AG08396 (cell line): ENCODE measurements around the gene CPVL.

Experiments
- DNase-seq: peaks from one replicate; pipeline ENCODE4 v3.0.0; 2012; ENCODE audit warnings: low spot score, mixed read lengths

Gene CPVL

DNA sequence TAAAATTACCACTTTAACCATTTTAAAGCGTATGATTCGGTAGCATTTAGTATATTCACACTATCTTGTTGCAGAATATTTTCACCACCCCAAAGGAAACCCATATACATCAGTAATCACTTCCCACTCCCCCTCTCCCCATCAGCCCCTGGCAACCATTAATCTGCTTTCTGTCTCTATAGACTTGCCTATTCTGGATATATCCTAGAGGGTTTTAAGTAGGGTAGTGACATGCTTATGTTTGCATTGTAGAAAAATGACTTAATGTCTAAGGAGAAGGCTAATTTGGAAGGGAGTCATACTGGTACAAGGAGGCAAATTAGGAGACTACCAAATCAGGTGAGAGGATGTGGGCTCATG lies 145.6 kb downstream of the CPVL start:
- DNase-seq: no peak

DNA sequence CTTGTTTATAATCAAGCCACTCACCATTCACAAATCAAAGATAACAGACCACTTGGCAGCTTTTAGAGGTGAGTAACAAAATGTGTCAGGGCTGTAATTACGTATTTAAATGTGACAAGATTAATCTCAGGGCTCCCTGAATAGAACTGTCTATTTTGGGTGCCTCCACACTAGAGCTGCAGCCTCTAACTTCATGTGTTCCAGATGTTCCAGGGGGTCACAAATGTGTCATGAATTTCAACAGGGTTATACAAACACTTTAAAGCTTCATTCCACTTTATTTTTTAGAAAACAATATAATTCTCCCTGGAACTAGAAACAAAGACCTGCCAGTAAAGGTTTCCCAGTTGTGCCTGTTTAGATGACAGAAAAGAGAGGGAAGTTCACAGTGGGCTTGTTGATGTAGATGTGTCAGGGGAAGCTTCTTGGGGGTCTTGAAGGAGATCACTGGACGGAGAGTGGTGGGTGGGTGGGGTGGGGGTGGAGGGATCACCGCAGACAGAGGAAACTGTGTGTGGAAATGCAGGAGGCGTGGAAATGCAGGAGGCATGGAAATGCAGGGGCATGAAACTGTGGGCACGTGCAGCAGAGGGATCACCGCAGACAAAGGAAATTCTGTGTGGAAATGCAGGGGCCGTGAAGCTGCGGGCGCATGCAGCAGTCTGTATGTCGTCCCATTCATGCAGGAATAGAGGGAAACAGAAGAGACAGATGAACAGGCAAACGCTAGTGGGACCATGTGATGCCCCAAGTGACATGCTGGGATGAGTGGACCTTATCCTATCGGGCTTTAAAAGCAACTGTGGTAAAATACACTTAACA lies 146.2 kb downstream of the CPVL start:
- no peak for DNase-seq

DNA sequence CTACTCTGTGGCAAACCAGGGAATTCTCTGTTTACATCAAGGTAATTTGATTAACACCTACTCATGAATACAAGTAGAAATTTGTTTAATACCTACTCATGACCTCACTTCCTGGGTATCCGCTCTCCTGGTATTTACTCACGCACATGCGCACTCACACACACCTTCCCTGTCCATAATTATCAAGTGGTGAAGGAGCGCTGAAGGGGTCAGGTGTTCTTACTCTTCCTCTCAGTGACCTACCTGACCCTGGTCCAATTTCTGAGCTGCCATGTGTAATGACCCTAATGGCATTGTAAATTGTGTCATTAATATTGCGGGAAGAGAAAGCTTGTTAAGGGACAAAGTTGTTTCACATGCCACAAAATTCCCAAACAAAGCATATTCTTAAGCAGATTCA lies 146.9 kb downstream of the CPVL start:
- no peak for DNase-seq

DNA sequence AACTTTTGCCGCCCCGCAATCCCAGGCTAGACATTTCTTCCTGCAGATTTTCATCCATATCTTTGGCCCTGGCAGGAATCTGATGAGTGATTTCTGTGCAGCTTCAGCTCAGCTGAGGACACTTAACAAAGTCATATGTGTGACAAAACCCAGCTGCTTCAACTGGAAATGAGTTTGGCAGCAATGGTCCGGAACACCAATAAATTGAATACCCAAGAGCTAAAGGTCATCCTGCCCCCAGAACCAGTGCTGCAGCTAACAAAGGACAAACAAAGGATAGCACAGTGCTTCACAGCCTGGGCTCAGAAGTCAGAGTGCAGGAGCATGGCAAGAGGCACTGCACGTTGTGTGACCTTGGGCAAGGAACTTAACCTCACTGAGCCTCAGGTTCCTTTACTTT lies 148.2 kb downstream of the CPVL start:
- DNase-seq: no peak

DNA sequence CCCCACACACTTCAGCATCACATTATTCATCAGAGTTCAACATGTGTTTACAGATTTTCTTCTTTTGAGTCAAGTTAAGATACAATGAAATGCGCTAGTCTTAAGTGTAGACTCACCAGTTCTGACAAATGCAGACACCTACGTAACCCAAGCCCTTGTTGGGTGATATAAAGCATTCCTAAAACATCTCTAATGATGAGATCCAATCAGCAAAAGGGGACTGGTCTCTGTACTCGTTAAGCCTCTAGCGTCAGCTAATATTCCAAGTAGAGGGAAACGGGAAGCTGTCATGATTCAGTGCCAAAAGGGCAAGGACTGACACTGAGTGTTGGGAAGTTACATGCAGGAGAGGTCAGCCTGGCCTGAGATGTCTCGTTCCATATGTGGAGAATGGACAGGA lies 149.5 kb downstream of the CPVL start:
- DNase-seq: no peak

DNA sequence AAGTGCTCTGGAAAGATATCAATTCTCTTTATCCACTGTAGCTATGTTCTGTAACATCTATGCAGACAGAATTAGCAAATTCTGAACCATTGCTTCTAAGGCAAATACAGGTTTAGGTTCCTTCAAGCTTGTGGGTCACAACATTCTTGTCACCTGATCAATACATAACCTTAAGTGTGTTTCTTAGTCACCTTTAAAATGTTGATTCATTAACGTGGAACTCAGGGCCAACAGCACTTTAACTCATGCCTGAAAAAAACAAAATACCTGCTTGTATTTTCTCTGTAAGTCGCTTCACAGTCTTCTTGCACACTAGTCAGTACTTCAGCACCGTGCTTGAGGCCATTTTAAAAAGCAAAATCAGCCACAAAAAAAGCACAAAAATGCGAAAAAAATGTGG lies 153.0 kb downstream of the CPVL start:
- no peak for DNase-seq

DNA sequence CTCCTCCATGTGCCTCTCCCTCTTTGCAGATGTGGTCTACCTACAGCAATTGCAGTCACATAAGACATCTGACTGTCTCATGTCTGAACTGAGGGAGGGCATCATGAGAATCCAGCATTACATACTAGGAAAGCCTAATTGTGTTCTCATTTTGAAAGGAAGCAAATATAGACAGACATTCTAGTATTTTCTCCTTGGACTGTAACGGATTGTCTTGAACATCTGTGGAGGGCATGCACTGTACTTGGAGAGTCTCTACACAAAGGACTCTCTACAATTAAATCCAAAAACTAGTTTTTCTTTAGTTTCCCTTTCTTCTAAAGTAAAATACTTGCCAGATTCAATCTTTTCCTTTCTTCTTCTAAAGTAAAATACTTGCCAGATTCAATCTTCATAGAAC lies 153.5 kb downstream of the CPVL start:
- DNase-seq: no peak

DNA sequence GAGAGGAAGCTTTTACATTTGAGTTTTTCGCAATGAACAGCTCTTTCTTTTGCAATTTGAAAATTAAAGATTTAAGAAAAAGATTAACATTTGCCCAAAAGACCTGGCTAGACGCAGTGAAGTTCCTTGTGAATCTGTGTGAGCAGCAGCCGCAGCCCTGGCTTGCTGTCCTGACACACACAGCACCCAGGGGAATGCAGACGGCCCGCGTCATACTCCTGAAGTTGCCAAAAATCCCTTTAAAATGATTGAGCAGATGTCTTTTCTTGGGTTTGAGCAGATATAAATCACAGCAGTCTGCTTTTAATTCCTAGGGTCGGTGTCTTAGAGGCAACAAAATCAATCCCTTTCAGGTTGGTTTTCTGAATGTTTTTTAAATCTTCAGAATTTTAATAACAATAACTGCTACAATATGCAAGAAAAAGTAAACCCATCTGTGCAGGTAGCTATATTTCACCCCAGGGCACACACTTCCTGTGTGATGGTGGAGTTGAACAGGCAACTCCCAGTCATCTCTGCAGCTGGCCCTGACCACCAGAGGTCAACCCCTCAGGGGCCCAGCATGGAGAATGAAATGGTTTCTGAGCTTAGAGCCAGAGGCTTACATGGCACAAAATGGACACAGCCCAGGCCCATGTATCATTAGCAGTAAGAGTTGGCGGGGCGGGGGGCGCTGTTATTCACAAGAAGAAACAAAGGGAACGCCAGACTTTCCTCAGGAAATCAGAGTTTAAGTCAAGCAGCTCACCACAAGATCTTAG lies 156.0 kb downstream of the CPVL start:
- DNase-seq: no peak

DNA sequence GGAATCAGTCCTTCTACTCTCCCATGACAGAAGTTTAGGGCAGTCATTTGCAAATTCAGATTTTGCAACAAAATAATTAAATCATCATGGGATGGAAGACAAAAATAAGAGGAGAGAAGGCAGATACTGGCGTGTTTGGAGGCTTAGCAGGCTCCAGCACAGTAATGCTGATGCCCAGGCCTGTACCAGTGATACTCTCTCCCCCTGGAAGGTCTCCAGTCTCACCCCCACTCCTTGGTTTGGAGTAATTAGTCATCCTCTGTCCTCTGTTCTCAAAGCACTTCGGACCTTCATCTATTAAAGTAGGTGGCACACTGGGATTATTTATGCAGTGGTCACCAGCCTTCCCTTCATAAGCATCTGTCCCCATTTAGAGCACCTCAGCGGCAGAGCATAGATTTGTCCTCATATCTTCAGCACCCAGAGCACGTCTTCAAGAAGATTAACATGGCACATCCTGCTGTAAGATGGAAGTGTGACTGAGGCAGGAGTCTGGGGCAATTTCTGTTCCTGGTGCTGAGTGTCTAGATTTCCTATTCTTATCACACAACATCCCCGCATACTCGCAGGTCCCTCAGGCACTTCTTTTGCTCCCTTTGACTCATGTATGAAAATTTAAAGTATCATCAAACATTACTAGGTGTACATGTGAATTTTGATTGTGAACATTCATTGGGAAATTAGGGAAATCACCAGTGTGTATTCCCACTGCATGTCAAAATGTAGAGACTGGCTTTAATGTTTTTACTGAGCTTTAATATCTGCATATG lies 156.9 kb downstream of the CPVL start:
- DNase-seq: no peak

DNA sequence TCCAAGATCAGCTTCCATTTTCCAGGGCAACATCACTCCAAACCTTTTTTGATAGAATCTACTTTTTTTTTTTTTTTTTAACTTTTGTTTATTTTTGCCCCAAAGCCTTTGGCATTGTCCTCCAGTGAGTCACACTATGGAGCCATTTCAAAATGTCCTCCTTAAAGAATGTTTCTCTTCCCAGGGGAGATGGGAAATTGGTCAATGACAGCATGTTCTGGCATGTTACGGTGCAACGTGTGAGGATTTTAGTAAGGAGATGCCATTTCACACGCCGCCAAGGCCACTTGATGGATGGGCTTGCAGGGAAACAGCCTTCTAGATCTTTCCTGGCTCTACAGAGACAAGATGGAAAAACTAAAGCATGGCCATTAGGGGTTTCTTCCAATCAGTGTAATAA lies 157.5 kb downstream of the CPVL start:
- DNase-seq: peak; percentile 73

DNA sequence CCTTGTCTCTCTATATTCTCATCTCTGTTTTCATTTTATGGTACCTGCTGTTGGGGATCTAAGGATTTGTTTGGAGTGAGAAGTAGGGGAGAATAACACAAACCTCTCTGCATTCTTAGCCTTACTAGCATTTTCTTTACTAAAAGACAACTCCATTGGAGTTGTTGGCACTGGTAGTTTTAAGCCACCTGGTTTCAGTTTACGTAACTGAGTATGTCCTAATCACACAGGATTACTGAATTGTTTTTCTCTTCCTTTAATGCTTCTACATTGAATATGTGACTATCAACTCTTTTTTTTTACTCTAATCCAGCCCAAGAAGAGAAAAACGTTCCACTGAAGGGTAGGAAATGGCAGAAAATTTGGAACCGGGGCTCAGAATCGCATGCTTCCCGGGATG lies 158.2 kb downstream of the CPVL start:
- no peak for DNase-seq

DNA sequence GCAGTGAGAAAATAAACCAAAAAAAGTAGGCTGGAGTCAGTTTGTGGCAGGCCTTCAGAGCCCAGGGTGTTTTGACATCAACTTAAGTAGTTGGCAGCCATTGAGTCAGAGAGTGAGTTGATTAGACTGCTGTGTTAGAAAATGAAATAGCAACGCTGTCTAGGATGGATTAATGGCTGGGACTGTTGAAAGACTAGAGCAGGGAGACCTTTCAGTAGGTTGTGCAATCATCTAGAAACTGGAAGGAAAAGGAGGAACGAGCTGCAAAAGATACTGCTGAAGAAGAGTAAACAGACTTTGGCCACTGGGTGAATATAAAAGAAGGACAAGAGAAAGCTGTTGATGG lies 159.6 kb downstream of the CPVL start:
- peak; percentile 26 for DNase-seq

DNA sequence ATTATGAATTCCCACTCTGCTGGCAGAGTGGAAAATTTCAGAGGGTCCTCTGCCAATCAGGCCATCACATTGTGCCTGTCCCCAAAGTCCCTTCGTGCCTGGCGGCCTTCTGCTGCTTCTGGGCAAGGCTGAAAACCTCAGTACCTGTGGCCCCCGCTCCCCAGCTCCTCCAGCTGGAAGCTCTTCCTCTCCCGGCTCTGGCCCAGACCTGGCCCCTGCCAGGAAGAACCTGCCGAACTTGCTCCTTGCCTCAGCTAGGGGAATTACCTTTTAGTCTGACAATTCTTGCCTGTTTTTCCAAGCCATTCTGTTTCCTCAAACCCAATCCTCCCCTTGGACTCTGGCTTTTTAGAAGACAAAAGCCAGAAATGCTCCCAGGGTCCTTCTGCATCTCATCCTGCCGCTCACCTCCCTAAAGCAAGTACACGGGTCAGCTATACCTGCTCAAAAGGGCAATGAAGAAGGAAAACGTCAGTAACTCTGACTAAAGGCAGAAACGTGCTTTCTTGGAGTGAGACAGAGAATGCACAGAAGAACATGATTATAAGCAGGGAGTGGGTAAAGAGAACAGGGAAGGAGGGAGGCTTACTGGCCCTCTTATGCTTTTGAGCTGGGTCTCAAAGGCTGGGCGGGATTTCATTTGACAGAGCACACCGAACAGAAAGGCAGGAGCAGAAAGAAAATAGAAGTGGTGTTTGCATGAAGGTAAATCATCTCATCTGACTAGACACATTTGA lies 160.1 kb downstream of the CPVL start:
- no peak for DNase-seq

DNA sequence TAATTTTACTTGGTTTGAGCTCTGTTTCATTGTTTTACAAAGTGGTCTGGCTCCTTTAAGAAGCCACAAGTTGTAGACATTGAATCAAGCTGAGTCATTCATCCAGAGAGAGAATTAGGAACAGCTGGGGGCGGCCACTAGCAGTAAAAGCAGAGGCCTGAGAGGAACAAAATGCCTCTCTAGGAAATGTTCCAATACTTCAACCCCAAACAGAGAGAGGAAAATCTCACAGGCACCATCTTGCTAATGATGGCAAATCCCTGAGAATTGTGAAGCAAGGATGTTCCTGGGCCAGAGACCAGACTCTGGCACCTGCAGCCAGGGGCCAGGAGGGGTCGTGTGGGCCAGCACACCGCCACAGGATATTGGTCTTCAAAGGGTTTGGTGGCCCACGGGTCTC lies 161.7 kb downstream of the CPVL start:
- peak; percentile 75 for DNase-seq

DNA sequence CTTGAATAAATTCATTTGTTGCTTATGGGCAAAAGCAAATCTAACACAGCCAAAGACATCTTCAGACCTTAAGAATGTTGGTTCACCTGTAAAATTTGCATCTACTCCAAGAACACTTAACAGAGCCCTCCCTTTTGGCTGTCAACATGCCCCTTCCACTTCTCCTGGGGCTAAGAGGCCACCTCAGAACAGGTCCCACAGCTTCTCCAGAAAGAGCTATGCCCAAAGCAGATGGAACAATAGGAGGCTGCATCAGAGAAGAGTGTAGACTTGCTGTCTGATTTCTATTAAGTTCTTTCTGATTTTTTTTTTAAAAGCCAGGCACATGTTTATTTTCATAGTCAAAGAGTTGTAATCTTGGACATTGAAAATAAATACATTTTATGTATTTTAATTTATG lies 162.1 kb downstream of the CPVL start:
- no peak for DNase-seq

DNA sequence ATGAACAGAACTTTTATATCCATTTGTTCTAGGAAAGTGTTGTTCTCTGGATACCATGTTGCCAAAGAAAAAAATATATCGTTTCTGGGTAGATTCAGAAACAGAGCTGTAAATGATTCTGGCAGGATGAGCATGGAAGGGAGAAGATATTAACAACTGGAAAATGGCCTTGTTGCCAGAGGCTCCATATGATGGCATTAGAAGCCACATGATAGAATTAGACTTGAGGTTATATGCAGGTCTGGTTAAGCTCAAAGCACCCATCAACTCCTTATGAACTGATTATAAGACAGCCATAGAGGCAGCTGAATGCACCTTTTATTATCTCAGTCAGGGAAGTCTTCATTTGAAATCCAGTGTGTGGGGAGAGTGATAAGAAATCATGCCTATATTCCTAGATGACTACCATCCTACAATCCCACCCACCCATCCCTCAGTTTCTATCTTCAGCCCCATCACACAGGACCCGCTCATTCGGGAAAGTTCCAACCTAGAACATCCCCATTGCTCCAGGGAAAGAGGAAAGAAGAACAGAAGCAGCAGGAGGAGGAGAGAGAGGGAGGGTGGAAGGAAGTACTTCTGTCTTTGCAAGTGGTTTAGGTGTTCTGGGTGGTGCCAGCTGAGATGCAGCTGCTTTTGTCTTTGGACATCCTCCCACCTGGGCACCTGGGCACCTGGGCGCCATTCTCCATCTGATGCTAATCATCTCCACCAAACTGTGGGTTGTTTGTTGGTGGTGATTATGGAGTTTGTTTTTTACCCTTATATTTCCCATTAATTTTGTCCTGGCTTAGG lies 162.7 kb downstream of the CPVL start:
- no peak for DNase-seq

DNA sequence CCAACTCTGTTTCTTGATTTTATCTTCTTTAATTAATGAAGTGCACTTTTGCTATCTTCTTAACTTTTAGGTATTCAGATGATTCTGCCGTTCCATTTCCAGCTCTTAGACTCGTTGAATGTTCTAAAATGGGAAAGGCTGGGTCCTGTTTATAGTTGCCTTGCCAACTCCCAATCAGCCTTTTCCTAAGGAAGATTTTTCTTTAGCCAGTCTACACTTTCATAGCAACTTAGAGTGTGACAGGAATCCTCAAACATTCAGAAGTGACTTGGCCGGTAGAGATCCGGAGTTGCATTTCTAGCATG lies 165.2 kb downstream of the CPVL start:
- no peak for DNase-seq

DNA sequence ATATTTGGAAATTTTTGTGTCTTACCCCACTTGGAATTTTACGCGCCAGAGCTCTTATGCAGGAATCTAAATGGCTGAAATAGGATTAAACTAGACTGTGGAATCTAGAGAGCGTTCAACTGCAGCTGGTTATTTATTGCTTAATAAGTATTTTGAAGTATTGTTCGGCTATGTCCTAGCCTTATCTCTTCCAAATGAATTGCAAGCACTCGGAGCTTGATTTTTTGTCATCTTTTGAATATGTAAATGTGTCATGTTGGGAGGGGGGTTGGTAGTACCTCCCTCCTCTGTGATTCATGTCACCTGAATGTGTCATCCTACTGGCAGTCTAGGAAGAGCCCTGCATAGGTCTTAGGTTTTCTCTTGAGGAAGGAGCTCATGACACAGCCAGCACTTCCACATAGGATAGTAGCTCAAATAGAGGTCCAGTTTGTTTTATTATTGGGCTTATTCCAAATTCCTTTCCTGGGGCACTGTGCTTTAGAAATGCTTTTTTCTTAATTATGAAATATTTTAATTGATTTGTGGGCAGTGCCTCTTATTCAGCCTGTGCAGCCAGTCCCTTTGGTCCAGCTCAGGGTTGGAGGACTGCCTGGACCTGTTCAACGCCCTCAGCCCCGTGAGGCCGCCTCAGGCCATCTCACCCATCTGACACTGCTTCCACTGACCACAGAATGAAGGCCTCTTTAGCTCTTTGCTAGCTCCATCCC lies 165.7 kb downstream of the CPVL start:
- no peak for DNase-seq

DNA sequence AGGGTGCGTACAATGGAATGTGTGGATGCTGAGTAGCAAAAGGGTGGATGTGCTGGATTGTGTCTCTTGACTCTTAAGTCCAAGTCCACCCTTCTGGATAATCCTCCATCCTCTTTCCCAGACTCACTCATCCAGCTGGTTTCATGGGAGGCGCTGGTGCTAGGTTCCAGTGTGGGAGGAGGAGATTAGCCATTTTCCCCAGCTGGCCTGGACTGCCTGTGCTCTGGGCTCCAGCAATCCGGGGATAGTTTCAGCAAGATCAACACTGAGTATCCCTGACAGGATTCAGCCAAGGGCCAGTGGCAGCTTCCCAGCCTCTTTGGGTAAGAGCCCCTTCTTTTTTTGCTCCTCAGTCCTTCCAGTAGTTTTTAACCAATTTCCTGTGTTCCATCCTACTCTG lies 166.6 kb downstream of the CPVL start:
- DNase-seq: no peak

DNA sequence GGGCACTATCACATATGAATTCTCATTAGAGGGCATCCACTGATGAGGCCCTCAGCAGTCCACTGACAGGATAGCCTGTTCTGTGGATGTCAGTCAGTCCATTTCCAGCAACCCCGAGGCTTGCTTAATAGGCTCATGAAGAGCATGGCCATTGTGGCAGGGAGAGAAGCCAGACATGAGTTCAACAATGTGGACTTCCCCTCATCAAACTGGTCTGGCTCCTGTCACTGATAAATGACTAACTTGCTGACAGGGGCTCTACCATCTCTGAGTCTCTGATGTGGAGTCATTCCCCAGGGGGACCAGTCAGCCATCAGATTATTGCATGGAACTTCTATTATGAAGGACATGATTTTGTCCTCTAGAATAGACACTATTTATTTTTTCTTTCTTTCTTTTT lies 168.5 kb downstream of the CPVL start:
- no peak for DNase-seq

DNA sequence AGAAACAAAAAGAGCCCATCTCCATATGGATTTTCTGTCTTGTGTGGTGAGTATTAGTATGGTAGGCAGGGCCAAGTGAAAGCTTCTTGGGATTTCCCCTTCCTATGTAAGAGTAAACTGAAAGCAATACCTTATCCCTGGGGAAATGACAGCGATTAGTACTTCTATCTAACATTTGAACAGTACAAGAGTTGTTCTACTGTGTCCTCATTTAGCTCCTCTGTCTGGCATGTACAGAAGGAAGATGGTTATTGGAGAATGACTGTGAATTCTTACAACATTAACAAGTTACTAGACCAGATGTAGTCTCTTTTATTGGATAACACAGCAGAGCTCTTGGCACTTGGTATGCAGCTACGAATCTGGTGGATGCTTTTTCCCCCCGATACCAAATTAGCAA lies 170.3 kb downstream of the CPVL start:
- no peak for DNase-seq
